Measurements from ENCODE around the gene KAZN. TPM values are rescaled to one million over a fixed set of nuclear protein-coding genes. Genes with fewer than 3 reads are reported as not detected.
"Not testable (repeated sequence)": the region's sequence is repeated elsewhere in the genome, so short reads cannot be mapped to it uniquely, and the experiment has no call there.

Gene KAZN
- total RNA-seq, 1 experiment from 2014 or later: 6.9 TPM

GRCh38 chr1:14572861-14573260 is 25.6 kb upstream of the KAZN start:
- H3K4me3 ChIP-seq (ENCODE audit: insufficient read depth, low read depth, low read length): no peak overlapping the region
- DNase-seq: no peak
- H3K36me3 ChIP-seq (replicated peaks; ENCODE audit: control insufficient read depth, insufficient read depth, low read length): no peaks in the 10 kb centered on the region
- no peaks in the 10 kb centered on the region for H3K27me3 ChIP-seq (ENCODE audit: control insufficient read depth, insufficient read depth, low read length)

GRCh38 chr1:14576155-14576554 is 22.3 kb upstream of the KAZN start:
- no peak for DNase-seq
- no peaks in the 10 kb centered on the region; the same call in 1 of the 2 replicates for H3K27me3 ChIP-seq (ENCODE audit: control insufficient read depth, insufficient read depth, low read length)
- H3K4me3 ChIP-seq (ENCODE audit: insufficient read depth, low read depth, low read length): no peak overlapping the region
- no peaks in the 10 kb centered on the region for H3K36me3 ChIP-seq (replicated peaks; ENCODE audit: control insufficient read depth, insufficient read depth, low read length)

GRCh38 chr1:14577261-14577660 is 21.2 kb upstream of the KAZN start:
- H3K4me3 ChIP-seq (ENCODE audit: insufficient read depth, low read depth, low read length): no peak overlapping the region
- no peak for DNase-seq
- H3K36me3 ChIP-seq (replicated peaks; ENCODE audit: control insufficient read depth, insufficient read depth, low read length): no peaks in the 10 kb centered on the region
- no peaks in the 10 kb centered on the region; the same call in 1 of the 2 replicates for H3K27me3 ChIP-seq (ENCODE audit: control insufficient read depth, insufficient read depth, low read length)

- no peaks in the 10 kb centered on the region; the same call in 1 of the 2 replicates for H3K27me3 ChIP-seq (ENCODE audit: control insufficient read depth, insufficient read depth, low read length)
- no peak overlapping the region for H3K4me3 ChIP-seq (ENCODE audit: insufficient read depth, low read depth, low read length)
- H3K36me3 ChIP-seq (replicated peaks; ENCODE audit: control insufficient read depth, insufficient read depth, low read length): no peaks in the 10 kb centered on the region
- no peak for DNase-seq
Measured at GRCh38 chr1:14578156-14578555, 20.3 kb upstream of the KAZN start.

GRCh38 chr1:14580295-14580694 is 18.2 kb upstream of the KAZN start:
- H3K4me3 ChIP-seq (ENCODE audit: insufficient read depth, low read depth, low read length); H3K36me3 ChIP-seq (replicated peaks; ENCODE audit: control insufficient read depth, insufficient read depth, low read length); H3K27me3 ChIP-seq (ENCODE audit: control insufficient read depth, insufficient read depth, low read length); DNase-seq: not testable (repeated sequence)

- no peak for DNase-seq
Measured at GRCh38 chr1:14580986-14581385, 17.5 kb upstream of the KAZN start.

GRCh38 chr1:14583788-14584187 is 14.7 kb upstream of the KAZN start:
- DNase-seq: no peak
- Histone ChIP-seq H3K36me3 (replicated peaks; ENCODE audit: control insufficient read depth, insufficient read depth, low read length) (no peaks in the 10 kb centered on the region), H3K4me3 (ENCODE audit: insufficient read depth, low read depth, low read length) (no peak overlapping the region), H3K27me3 (ENCODE audit: control insufficient read depth, insufficient read depth, low read length) (peaks cover 3% of the 10 kb centered on the region; the same call in 1 of the 2 replicates)

More at GRCh38 chr1:14580986-14581385, 17.5 kb upstream of the KAZN start:
- peaks cover 1% of the 10 kb centered on the region; the same call in 1 of the 2 replicates for H3K27me3 ChIP-seq (ENCODE audit: control insufficient read depth, insufficient read depth, low read length)
- H3K4me3 ChIP-seq (ENCODE audit: insufficient read depth, low read depth, low read length): no peak overlapping the region
- no peaks in the 10 kb centered on the region for H3K36me3 ChIP-seq (replicated peaks; ENCODE audit: control insufficient read depth, insufficient read depth, low read length)

- Histone ChIP-seq H3K4me3 (ENCODE audit: insufficient read depth, low read depth, low read length) (no peak overlapping the region), H3K27me3 (ENCODE audit: control insufficient read depth, insufficient read depth, low read length) (peaks cover 8% of the 10 kb centered on the region), H3K36me3 (replicated peaks; ENCODE audit: control insufficient read depth, insufficient read depth, low read length) (no peaks in the 10 kb centered on the region)
- no peak for DNase-seq
Measured at GRCh38 chr1:14585728-14586127, 12.8 kb upstream of the KAZN start.

- Histone ChIP-seq H3K27me3 (ENCODE audit: control insufficient read depth, insufficient read depth, low read length) (peaks cover 20% of the 10 kb centered on the region), H3K36me3 (replicated peaks; ENCODE audit: control insufficient read depth, insufficient read depth, low read length) (no peaks in the 10 kb centered on the region), H3K4me3 (ENCODE audit: insufficient read depth, low read depth, low read length) (no peak overlapping the region)
- DNase-seq: peak; percentile 41
Measured at GRCh38 chr1:14590411-14591180, 7.9 kb upstream of the KAZN start.

- no peak overlapping the region for H3K4me3 ChIP-seq (ENCODE audit: insufficient read depth, low read depth, low read length)
- peaks cover 20% of the 10 kb centered on the region for H3K27me3 ChIP-seq (ENCODE audit: control insufficient read depth, insufficient read depth, low read length)
- DNase-seq: no peak
- H3K36me3 ChIP-seq (replicated peaks; ENCODE audit: control insufficient read depth, insufficient read depth, low read length): no peaks in the 10 kb centered on the region
Measured at GRCh38 chr1:14591600-14591999, 6.9 kb upstream of the KAZN start.

- DNase-seq: no peak
- no peaks in the 10 kb centered on the region for H3K36me3 ChIP-seq (replicated peaks; ENCODE audit: control insufficient read depth, insufficient read depth, low read length)
- H3K27me3 ChIP-seq (ENCODE audit: control insufficient read depth, insufficient read depth, low read length): peaks cover 21% of the 10 kb centered on the region
- no peak overlapping the region for H3K4me3 ChIP-seq (ENCODE audit: insufficient read depth, low read depth, low read length)
Measured at GRCh38 chr1:14592004-14592631, 6.4 kb upstream of the KAZN start.

- Histone ChIP-seq H3K36me3 (replicated peaks; ENCODE audit: control insufficient read depth, insufficient read depth, low read length) (no peaks in the 10 kb centered on the region), H3K4me3 (ENCODE audit: insufficient read depth, low read depth, low read length) (no peak overlapping the region), H3K27me3 (ENCODE audit: control insufficient read depth, insufficient read depth, low read length) (peaks cover 20% of the 10 kb centered on the region)
- no peak for DNase-seq
Measured at GRCh38 chr1:14593302-14593701, 5.2 kb upstream of the KAZN start.

- no peaks in the 10 kb centered on the region for H3K36me3 ChIP-seq (replicated peaks; ENCODE audit: control insufficient read depth, insufficient read depth, low read length)
- no peak for DNase-seq
- H3K27me3 ChIP-seq (ENCODE audit: control insufficient read depth, insufficient read depth, low read length): peaks cover 20% of the 10 kb centered on the region
- no peak overlapping the region for H3K4me3 ChIP-seq (ENCODE audit: insufficient read depth, low read depth, low read length)
Measured at GRCh38 chr1:14594045-14594444, 4.4 kb upstream of the KAZN start.

- Histone ChIP-seq H3K27me3 (ENCODE audit: control insufficient read depth, insufficient read depth, low read length) (peaks cover 31% of the 10 kb centered on the region), H3K36me3 (replicated peaks; ENCODE audit: control insufficient read depth, insufficient read depth, low read length) (no peaks in the 10 kb centered on the region)
Measured at GRCh38 chr1:14596591-14596990, 1.9 kb upstream of the KAZN start.

GRCh38 chr1:14597343-14598006 is 1.0 kb upstream of the KAZN start:
- no peaks in the 10 kb centered on the region for H3K36me3 ChIP-seq (replicated peaks; ENCODE audit: control insufficient read depth, insufficient read depth, low read length)
- H3K4me3 ChIP-seq (ENCODE audit: insufficient read depth, low read depth, low read length): peak overlapping the region; percentile 93
- H3K27me3 ChIP-seq (ENCODE audit: control insufficient read depth, insufficient read depth, low read length): peaks cover 22% of the 10 kb centered on the region
- peak; percentile 61 for DNase-seq

More at GRCh38 chr1:14596591-14596990, 1.9 kb upstream of the KAZN start:
- no peak overlapping the region for H3K4me3 ChIP-seq (ENCODE audit: insufficient read depth, low read depth, low read length)
- DNase-seq: no peak
